A549 (cell line): ENCODE measurements around the gene ZC3H18.

Experiments used
- CTCF ChIP-seq: fragments of >200 bp; sonication (Bioruptor Twin); formaldehyde crosslinking; IDR thresholded peaks from 3 replicates; pipeline ENCODE4 v1.5.1; 2016
- MAFK ChIP-seq: fragments of 450-650 bp; IDR thresholded peaks from 2 replicates; pipeline ENCODE4 v1.6.1; 2014; ENCODE audit not compliant: partially characterized antibody
- RAD21 ChIP-seq, 2 experiments: fragments of >200 bp in 1 of 2; sonication (Bioruptor Twin) in 1 of 2; formaldehyde crosslinking in 1 of 2; IDR thresholded peaks in 1 of 2; conservative IDR thresholded peaks in 1 of 2; 2 replicates in 1 of 2; 3 replicates in 1 of 2; pipeline ENCODE4 v1.6.1; 2012 to 2018; ENCODE audit warnings: inconsistent platforms in 1 of 2
- RFX5 ChIP-seq: fragments of 450-650 bp; IDR thresholded peaks from 2 replicates; pipeline ENCODE4 v1.7.1; 2014; ENCODE audit warnings: antibody characterized with exemption, mild to moderate bottlenecking, moderate library complexity
- TF ChIP-seq, protein P1 (sequence below): IDR thresholded peaks from 2 replicates; pipeline ENCODE4 v1.6.1; 2012; ENCODE audit warnings: low read depth, borderline replicate concordance

DNA sequence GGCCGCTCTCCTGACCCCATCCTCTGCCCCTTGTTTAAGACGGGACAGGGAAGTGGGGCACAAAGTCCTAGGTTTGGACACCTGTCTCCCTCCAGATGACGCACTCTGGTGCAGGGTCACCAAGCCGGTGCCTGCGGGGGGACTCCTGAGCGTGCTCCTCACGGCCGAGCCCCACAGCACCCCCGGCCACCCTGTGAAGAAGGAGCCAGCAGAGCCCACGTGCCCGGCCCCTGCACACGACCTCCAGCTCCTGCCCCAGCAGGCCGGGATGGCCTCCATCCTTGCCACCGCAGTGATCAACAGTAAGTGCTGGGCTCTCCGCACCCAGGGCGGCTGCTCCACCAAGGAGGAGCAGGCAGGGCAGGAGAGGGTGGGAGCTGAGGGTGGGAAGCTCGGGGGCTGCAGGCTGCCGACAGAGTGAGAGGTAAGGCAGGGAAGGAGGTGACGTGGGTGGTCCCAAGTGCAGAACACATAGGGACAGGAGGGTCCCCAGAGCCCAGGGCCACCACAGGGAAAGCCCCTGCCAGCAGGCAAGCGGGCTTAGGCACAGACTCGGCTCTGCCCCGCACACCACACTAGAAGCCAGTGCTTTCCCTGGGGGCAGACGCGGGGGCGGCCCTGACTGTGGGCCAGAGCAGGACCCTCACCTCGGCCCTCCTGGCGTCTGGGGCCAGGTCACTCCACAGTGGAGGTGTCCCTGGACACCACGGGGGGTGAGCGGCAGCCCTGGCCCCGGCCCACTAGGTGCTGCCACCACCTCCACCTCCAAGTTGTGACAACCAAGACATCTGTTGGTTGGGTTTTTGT, 42.1 kb upstream of the ZC3H18 start:
- TF ChIP-seq RAD21 (conservative IDR thresholded peaks at IDR 0.05 in 1 of 2, IDR thresholded peaks at IDR 0.05 in 1 of 2) (no peak), RFX5 (no peak), MAFK (no peak), CTCF (no peak)
- TF ChIP-seq, protein P1, sequence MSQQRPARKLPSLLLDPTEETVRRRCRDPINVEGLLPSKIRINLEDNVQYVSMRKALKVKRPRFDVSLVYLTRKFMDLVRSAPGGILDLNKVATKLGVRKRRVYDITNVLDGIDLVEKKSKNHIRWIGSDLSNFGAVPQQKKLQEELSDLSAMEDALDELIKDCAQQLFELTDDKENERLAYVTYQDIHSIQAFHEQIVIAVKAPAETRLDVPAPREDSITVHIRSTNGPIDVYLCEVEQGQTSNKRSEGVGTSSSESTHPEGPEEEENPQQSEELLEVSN = no peak
